ENCODE results near the gene TNRC6B.

TNRC6B gene

DNA sequence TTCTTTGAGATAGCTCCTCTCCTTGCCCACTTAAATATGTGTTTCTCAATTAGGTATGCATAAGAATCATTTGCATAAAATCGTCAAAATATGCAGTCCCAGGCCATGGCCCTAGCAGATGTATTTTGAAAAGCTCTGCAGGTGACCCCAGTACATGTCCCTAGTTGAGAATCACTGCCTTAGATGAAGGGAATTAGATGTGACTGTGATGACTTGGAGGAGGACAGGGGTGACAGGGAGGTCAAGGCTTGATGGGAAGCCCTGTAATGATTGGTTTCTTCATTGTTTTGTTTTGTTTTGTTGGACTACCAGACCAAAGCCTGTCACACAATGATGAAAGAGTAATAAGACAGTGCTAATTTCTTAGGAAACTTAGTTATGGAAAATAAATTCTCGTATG is 74.4 kb downstream of the TNRC6B start:
- Histone ChIP-seq H3K4me3 (ENCODE audit: low read depth, low read length) (no peak overlapping the region), H3K4me1 (ENCODE audit: control insufficient read depth, insufficient read depth, low read length) (peaks cover 5% of the 10 kb centered on the region), H3K27ac (ENCODE audit: extremely low read depth, low read depth, low read length) (no peak overlapping the region), H3K36me3 (ENCODE audit: control insufficient read depth in 2 of 2, insufficient read depth in 1 of 2, low read length in 2 of 2) (peaks cover 0 to 8% of the 10 kb centered on the region in 2 experiments; a peak in 1 of 3 replicates), H3K9me3 (ENCODE audit: control insufficient read depth, insufficient read depth, low read depth, low read length) (no peaks in the 10 kb centered on the region)
- TF ChIP-seq ZNF48 (tag by site-specific recombination; IDR thresholded peaks at IDR 0.05) = no peak
- no peak for TF ChIP-seq ZNF501 (tag by site-specific recombination; IDR thresholded peaks at IDR 0.05)
- TF ChIP-seq ZNF433 (tag by site-specific recombination; IDR thresholded peaks at IDR 0.05; ENCODE audit: low read depth) = no peak
- TF ChIP-seq ZNF121 (tag by site-specific recombination; IDR thresholded peaks at IDR 0.05) = no peak
- TF ChIP-seq, protein P1, sequence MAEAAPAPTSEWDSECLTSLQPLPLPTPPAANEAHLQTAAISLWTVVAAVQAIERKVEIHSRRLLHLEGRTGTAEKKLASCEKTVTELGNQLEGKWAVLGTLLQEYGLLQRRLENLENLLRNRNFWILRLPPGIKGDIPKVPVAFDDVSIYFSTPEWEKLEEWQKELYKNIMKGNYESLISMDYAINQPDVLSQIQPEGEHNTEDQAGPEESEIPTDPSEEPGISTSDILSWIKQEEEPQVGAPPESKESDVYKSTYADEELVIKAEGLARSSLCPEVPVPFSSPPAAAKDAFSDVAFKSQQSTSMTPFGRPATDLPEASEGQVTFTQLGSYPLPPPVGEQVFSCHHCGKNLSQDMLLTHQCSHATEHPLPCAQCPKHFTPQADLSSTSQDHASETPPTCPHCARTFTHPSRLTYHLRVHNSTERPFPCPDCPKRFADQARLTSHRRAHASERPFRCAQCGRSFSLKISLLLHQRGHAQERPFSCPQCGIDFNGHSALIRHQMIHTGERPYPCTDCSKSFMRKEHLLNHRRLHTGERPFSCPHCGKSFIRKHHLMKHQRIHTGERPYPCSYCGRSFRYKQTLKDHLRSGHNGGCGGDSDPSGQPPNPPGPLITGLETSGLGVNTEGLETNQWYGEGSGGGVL (tag by site-specific recombination; IDR thresholded peaks at IDR 0.05) = no peak
- TF ChIP-seq ZNF138 (tag by site-specific recombination; IDR thresholded peaks at IDR 0.05; ENCODE audit: borderline replicate concordance) = no peak
- TF ChIP-seq ZNF2 (tag by site-specific recombination; IDR thresholded peaks at IDR 0.05) = no peak
- TF ChIP-seq ZNF184 (tag by site-specific recombination; IDR thresholded peaks at IDR 0.05) = no peak
- TF ChIP-seq ZNF23 (tag by site-specific recombination; IDR thresholded peaks at IDR 0.05; ENCODE audit: borderline replicate concordance) = no peak
- no peak for TF ChIP-seq ZFHX2 (tag by site-specific recombination; conservative IDR thresholded peaks at IDR 0.05)
- TF ChIP-seq, protein P2, sequence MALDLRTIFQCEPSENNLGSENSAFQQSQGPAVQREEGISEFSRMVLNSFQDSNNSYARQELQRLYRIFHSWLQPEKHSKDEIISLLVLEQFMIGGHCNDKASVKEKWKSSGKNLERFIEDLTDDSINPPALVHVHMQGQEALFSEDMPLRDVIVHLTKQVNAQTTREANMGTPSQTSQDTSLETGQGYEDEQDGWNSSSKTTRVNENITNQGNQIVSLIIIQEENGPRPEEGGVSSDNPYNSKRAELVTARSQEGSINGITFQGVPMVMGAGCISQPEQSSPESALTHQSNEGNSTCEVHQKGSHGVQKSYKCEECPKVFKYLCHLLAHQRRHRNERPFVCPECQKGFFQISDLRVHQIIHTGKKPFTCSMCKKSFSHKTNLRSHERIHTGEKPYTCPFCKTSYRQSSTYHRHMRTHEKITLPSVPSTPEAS (tag by site-specific recombination; IDR thresholded peaks at IDR 0.05) = no peak
- TF ChIP-seq, protein P3, sequence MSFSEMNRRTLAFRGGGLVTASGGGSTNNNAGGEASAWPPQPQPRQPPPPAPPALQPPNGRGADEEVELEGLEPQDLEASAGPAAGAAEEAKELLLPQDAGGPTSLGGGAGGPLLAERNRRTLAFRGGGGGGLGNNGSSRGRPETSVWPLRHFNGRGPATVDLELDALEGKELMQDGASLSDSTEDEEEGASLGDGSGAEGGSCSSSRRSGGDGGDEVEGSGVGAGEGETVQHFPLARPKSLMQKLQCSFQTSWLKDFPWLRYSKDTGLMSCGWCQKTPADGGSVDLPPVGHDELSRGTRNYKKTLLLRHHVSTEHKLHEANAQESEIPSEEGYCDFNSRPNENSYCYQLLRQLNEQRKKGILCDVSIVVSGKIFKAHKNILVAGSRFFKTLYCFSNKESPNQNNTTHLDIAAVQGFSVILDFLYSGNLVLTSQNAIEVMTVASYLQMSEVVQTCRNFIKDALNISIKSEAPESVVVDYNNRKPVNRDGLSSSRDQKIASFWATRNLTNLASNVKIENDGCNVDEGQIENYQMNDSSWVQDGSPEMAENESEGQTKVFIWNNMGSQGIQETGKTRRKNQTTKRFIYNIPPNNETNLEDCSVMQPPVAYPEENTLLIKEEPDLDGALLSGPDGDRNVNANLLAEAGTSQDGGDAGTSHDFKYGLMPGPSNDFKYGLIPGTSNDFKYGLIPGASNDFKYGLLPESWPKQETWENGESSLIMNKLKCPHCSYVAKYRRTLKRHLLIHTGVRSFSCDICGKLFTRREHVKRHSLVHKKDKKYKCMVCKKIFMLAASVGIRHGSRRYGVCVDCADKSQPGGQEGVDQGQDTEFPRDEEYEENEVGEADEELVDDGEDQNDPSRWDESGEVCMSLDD (tag by site-specific recombination; IDR thresholded peaks at IDR 0.05) = no peak
- TF ChIP-seq, protein P4, sequence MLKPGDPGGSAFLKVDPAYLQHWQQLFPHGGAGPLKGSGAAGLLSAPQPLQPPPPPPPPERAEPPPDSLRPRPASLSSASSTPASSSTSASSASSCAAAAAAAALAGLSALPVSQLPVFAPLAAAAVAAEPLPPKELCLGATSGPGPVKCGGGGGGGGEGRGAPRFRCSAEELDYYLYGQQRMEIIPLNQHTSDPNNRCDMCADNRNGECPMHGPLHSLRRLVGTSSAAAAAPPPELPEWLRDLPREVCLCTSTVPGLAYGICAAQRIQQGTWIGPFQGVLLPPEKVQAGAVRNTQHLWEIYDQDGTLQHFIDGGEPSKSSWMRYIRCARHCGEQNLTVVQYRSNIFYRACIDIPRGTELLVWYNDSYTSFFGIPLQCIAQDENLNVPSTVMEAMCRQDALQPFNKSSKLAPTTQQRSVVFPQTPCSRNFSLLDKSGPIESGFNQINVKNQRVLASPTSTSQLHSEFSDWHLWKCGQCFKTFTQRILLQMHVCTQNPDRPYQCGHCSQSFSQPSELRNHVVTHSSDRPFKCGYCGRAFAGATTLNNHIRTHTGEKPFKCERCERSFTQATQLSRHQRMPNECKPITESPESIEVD (tag by site-specific recombination; IDR thresholded peaks at IDR 0.05) = no peak
- TF ChIP-seq ZNF239 (tag by site-specific recombination; IDR thresholded peaks at IDR 0.05) = no peak
- ChIA-PET CTCF (no interaction called here), POLR2A (no interaction called here)

DNA sequence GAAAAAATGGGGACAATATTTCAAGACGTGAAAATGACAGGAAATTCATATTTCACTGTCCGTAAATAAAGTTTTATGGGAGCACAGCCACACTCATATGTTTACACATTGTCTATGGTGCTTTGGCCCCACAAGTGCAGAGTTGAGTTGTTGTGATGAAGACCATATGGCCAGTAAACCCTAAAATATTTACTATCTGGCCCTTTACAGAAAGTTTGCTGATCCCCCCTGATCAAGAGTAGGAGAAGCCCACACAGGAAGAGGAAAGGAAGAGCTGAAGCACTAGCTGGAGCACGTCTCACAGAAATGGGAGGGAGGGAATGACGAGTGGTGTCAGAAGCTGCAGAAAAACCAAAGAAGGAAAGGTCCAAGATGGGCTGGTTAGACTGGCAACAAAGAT is 78.8 kb downstream of the TNRC6B start:
- H3K4me3 ChIP-seq (ENCODE audit: low read depth, low read length) = no peak overlapping the region
- ChIA-PET CTCF (interaction anchor here (0.6 kb wide), 1 partner anchor 169 kb away, joined by 4 read pairs; no protein-coding TSS in a partner anchor), POLR2A (no interaction called here)
- TF ChIP-seq, protein P5, sequence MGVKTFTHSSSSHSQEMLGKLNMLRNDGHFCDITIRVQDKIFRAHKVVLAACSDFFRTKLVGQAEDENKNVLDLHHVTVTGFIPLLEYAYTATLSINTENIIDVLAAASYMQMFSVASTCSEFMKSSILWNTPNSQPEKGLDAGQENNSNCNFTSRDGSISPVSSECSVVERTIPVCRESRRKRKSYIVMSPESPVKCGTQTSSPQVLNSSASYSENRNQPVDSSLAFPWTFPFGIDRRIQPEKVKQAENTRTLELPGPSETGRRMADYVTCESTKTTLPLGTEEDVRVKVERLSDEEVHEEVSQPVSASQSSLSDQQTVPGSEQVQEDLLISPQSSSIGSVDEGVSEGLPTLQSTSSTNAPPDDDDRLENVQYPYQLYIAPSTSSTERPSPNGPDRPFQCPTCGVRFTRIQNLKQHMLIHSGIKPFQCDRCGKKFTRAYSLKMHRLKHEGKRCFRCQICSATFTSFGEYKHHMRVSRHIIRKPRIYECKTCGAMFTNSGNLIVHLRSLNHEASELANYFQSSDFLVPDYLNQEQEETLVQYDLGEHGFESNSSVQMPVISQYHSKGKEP (tag by site-specific recombination; IDR thresholded peaks at IDR 0.05) = no peak
- TF ChIP-seq ZNF2 (tag by site-specific recombination; IDR thresholded peaks at IDR 0.05) (no peak), ZNF830 (tag by site-specific recombination; IDR thresholded peaks at IDR 0.05; ENCODE audit: low read depth) (no peak), FEZF1 (tag by site-specific recombination; IDR thresholded peaks at IDR 0.05) (no peak), ZNF239 (tag by site-specific recombination; IDR thresholded peaks at IDR 0.05) (no peak), ZNF624 (tag by site-specific recombination; IDR thresholded peaks at IDR 0.05) (no peak)
- H3K9me3 ChIP-seq (ENCODE audit: control insufficient read depth, insufficient read depth, low read depth, low read length) = no peaks in the 10 kb centered on the region
- peaks cover 0 to 4% of the 10 kb centered on the region in 2 experiments; a peak in 2 of 3 replicates for H3K36me3 ChIP-seq (ENCODE audit: control insufficient read depth in 2 of 2, insufficient read depth in 1 of 2, low read length in 2 of 2)
- H3K27ac ChIP-seq (ENCODE audit: extremely low read depth, low read depth, low read length) = no peak overlapping the region
- H3K4me1 ChIP-seq (ENCODE audit: control insufficient read depth, insufficient read depth, low read length) = peaks cover 13% of the 10 kb centered on the region
